IMR-90 (cell line): ENCODE results near the gene PRRX1. TPM values are rescaled to one million over a fixed set of nuclear protein-coding genes. Genes with fewer than 3 reads are reported as not detected.
A peak's percentile ranks its signal among the peaks of the same experiment; 100 is the strongest.

Source experiments
- ATAC-seq: fragments of 200-7000 bp; cut with Tn5 transposase; 2 replicates; pipeline ENCODE4 v1.9.1; 2020; ENCODE audit warnings: low read depth, mild to moderate bottlenecking, moderate library complexity
- BruUV-seq: library from RNA; stranded (reverse); fragments of 400-500 nt; replicated peaks from 2 replicates; lab custom pipeline; 2021; lab: Mats Ljungman, UMichigan
- CTCF ChIA-PET: fragments of 300-600 bp; formaldehyde crosslinking; extraction: SDS; loops from one replicate; lab custom pipeline; 2021; ENCODE audit warnings: antibody characterized with exemption; lab: Yijun Ruan, JAX
- POLR2A ChIA-PET: fragments of 300-600 bp; sonication (Branson Sonifier 250); formaldehyde crosslinking; loops from one replicate; lab custom pipeline; 2022; ENCODE audit warnings: antibody characterized with exemption; ENCODE audit not compliant: unreplicated experiment; lab: Charles Lee
- DNase-seq: peaks from one replicate; pipeline ENCODE4 v3.0.0; 2013
- H2AFZ ChIP-seq: replicated peaks from 2 replicates; pipeline ENCODE3; 2013; ENCODE audit warnings: low read length, mild to moderate bottlenecking; ENCODE audit not compliant: poor library complexity
- H2AK5ac ChIP-seq: 2 replicates; pipeline ENCODE4 v1.6.1; 2013; ENCODE audit warnings: low read depth, low read length, inconsistent platforms
- H2AK9ac ChIP-seq: replicated peaks from 2 replicates; pipeline ENCODE3; 2013; ENCODE audit warnings: mild to moderate bottlenecking, low read depth, low read length, moderate library complexity; ENCODE audit not compliant: poor library complexity
- H2BK120ac ChIP-seq: 2 replicates; pipeline ENCODE4 v1.6.1; 2013; ENCODE audit warnings: low read depth, low read length, inconsistent platforms
- H2BK15ac ChIP-seq: 3 replicates; pipeline ENCODE4 v1.6.1; 2013; ENCODE audit warnings: low read depth, low read length, inconsistent platforms
- H2BK20ac ChIP-seq: 2 replicates; pipeline ENCODE4 v1.6.1; 2013; ENCODE audit warnings: low read depth, mild to moderate bottlenecking, inconsistent platforms, low read length, moderate library complexity
- H2BK5ac ChIP-seq: 2 replicates; pipeline ENCODE4 v1.6.1; 2013; ENCODE audit warnings: mild to moderate bottlenecking, low read depth, low read length, inconsistent platforms; ENCODE audit not compliant: poor library complexity, severe bottlenecking
- H3K14ac ChIP-seq: replicated peaks from 2 replicates; pipeline ENCODE4 v1.6.1; 2013; ENCODE audit warnings: low read depth, low read length, inconsistent platforms
- H3K18ac ChIP-seq: 2 replicates; pipeline ENCODE4 v1.6.1; 2013; ENCODE audit warnings: low read depth, low read length, control low read depth
- H3K23ac ChIP-seq: 2 replicates; pipeline ENCODE4 v1.6.1; 2013; ENCODE audit warnings: low read depth, low read length, inconsistent platforms
- H3K27ac ChIP-seq: 2 replicates; pipeline ENCODE4 v1.5.1; 2013; ENCODE audit warnings: mild to moderate bottlenecking, control low read depth, low read length; ENCODE audit not compliant: insufficient read depth
- H3K27me3 ChIP-seq: 2 replicates; pipeline ENCODE4 v1.6.1; 2013; ENCODE audit warnings: low read length; ENCODE audit not compliant: control insufficient read depth, insufficient read depth
- H3K36me3 ChIP-seq: 2 replicates; pipeline ENCODE4 v1.6.1; 2013; ENCODE audit warnings: low read length, mixed read lengths; ENCODE audit not compliant: control insufficient read depth, insufficient read depth
- H3K4ac ChIP-seq: 2 replicates; pipeline ENCODE4 v1.6.1; 2013; ENCODE audit warnings: low read depth, low read length, inconsistent platforms
- H3K4me1 ChIP-seq: 2 replicates; pipeline ENCODE4 v1.6.1; 2013; ENCODE audit warnings: low read length, mixed read lengths; ENCODE audit not compliant: control insufficient read depth, insufficient read depth
- H3K4me2 ChIP-seq: 2 replicates; pipeline ENCODE4 v1.6.1; 2013; ENCODE audit warnings: low read depth, mild to moderate bottlenecking, control low read depth, low read length, moderate library complexity
- H3K4me3 ChIP-seq: 2 replicates; pipeline ENCODE4 v1.5.1; 2013; ENCODE audit warnings: low read depth, mild to moderate bottlenecking, control low read depth, low read length, moderate library complexity; ENCODE audit not compliant: insufficient read depth
- H3K56ac ChIP-seq: 2 replicates; pipeline ENCODE4 v1.6.1; 2013; ENCODE audit warnings: low read length, inconsistent platforms; ENCODE audit not compliant: insufficient read depth; ENCODE audit errors: extremely low read depth
- H3K79me1 ChIP-seq, 2 experiments: 2 replicates each; pipeline ENCODE4 v1.6.1; 2013; ENCODE audit warnings: low read length in 2 of 2, inconsistent platforms in 1 of 2, low read depth in 1 of 2
- H3K9ac ChIP-seq: 2 replicates; pipeline ENCODE4 v1.6.1; 2013; ENCODE audit warnings: low read depth, low read length, control low read depth
- H3K9me1 ChIP-seq: 2 replicates; pipeline ENCODE4 v1.6.1; 2013; ENCODE audit warnings: low read length, inconsistent platforms; ENCODE audit not compliant: insufficient read depth
- H3K9me3 ChIP-seq: 2 replicates; pipeline ENCODE4 v1.6.1; 2013; ENCODE audit warnings: low read length; ENCODE audit not compliant: control insufficient read depth, insufficient read depth
- H4K20me1 ChIP-seq: 2 replicates; pipeline ENCODE4 v1.6.1; 2013; ENCODE audit warnings: low read length, inconsistent platforms; ENCODE audit not compliant: insufficient read depth
- H4K5ac ChIP-seq: 2 replicates; pipeline ENCODE4 v1.6.1; 2013; ENCODE audit warnings: mild to moderate bottlenecking, low read depth, low read length, control low read depth
- H4K8ac ChIP-seq, 2 experiments: 2 replicates each; pipeline ENCODE4 v1.6.1; 2013; ENCODE audit warnings: low read depth in 2 of 2, low read length in 2 of 2, control low read depth in 1 of 2, inconsistent platforms in 1 of 2
- H4K91ac ChIP-seq: 2 replicates; pipeline ENCODE4 v1.6.1; 2013; ENCODE audit warnings: low read depth, low read length, inconsistent platforms; ENCODE audit not compliant: insufficient read depth
- ELK1 ChIP-seq: fragments of 150-350 bp; IDR thresholded peaks from 2 replicates; pipeline ENCODE4 v1.6.1; 2016; ENCODE audit warnings: low read depth, mild to moderate bottlenecking, low read length, moderate library complexity, borderline replicate concordance
- FOS ChIP-seq: fragments of 150-350 bp; IDR thresholded peaks from 2 replicates; pipeline ENCODE4 v1.6.1; 2016; ENCODE audit warnings: low read depth, low read length
- MAFK ChIP-seq: IDR thresholded peaks from 2 replicates; pipeline ENCODE4 v1.6.1; 2012; ENCODE audit warnings: low read depth, low read length, improper control_type of control experiment
- MAZ ChIP-seq: IDR thresholded peaks from 2 replicates; pipeline ENCODE4 v1.6.1; 2012; ENCODE audit warnings: low read depth, mild to moderate bottlenecking, low read length, improper control_type of control experiment, moderate library complexity, borderline replicate concordance
- NFE2L2 ChIP-seq: fragments of 150-350 bp; IDR thresholded peaks from 2 replicates; pipeline ENCODE4 v1.6.1; 2016; ENCODE audit warnings: low read depth, mild to moderate bottlenecking, low read length
- POLR2A ChIP-seq: IDR thresholded peaks from 2 replicates; pipeline ENCODE4 v1.6.1; 2012; ENCODE audit warnings: mild to moderate bottlenecking, low read depth, low read length
- RAD21 ChIP-seq: IDR thresholded peaks from 2 replicates; pipeline ENCODE4 v1.6.1; 2012; ENCODE audit warnings: low read length, improper control_type of control experiment
- RCOR1 ChIP-seq: IDR thresholded peaks from 2 replicates; pipeline ENCODE4 v1.6.1; 2012; ENCODE audit warnings: mild to moderate bottlenecking, low read length, improper control_type of control experiment; ENCODE audit not compliant: insufficient replicate concordance
- RFX5 ChIP-seq: IDR thresholded peaks from 2 replicates; pipeline ENCODE4 v1.8.0; 2012; ENCODE audit warnings: low read depth, mild to moderate bottlenecking, low read length, moderate library complexity
- SMC3 ChIP-seq: fragments of 150-350 bp; IDR thresholded peaks from 2 replicates; pipeline ENCODE4 v1.6.1; 2016; ENCODE audit warnings: low read depth, mild to moderate bottlenecking, antibody characterized with exemption, low read length, moderate library complexity
- WGBS, 2 experiments: methylation state at CpG; one replicate each; pipeline versions ENCODE4 v1.1.5 to v1.1.7; 2013; ENCODE audit warnings: missing lambda C conversion rate in 2 of 2; ENCODE audit not compliant: insufficient read length in 1 of 2; ENCODE audit errors: extremely low coverage in 2 of 2; 5-methylcytosine and 5-hydroxymethylcytosine counted together
- dilution Hi-C: fragments of 300-500 bp; cut with HindIII; formaldehyde crosslinking; loops from one replicate; pipeline ENCODE4 v1.14.3; 2018; ENCODE audit warnings: low sequenced_read_pairs; ENCODE audit not compliant: unreplicated experiment
- in situ Hi-C: fragments of 300-500 bp; cut with MboI; formaldehyde crosslinking; loops from 3 replicates; pipeline ENCODE4 v1.14.3; 2019; ENCODE audit warnings: low sequenced_read_pairs, inconsistent platforms, mixed read lengths
- intact Hi-C: fragments of 100-400 bp; cut with micrococcal nuclease; formaldehyde crosslinking; loops from 2 replicates; pipeline ENCODE4 v1.10.0; 2022
- polyA plus RNA-seq, 3 experiments: library from polyadenylated mRNA; depleted of rRNA; stranded (reverse); fragments of >200 nt; gene quantifications; 2 replicates each; pipeline ENCODE4 v1.2.3, GENCODE V29; 2012; ENCODE audit warnings: low replicate concordance in 1 of 3
- total RNA-seq: library from RNA; depleted of rRNA; stranded (reverse); fragments of >200 nt; gene quantifications from 2 replicates; pipeline ENCODE4 v1.2.3, GENCODE V29; 2012
- TF ChIP-seq, protein P1 (sequence below): fragments of 150-350 bp; IDR thresholded peaks from 2 replicates; pipeline ENCODE4 v1.6.1; 2017; ENCODE audit warnings: mild to moderate bottlenecking, antibody characterized with exemption, low read length, low read depth

The PRRX1 gene
- total and polyA plus RNA-seq, 2 of the 4 experiments (the other 2 are of a cell fraction): 50.0 to 65.4 TPM

- TF ChIP-seq MAZ: no peak
Measured at GRCh38 chr1:170669586-170670530, 5.9 kb downstream of the PRRX1 start (continued).

- Histone ChIP-seq H3K9ac (0 out of 2 replicates have a peak overlapping the region, but pooled peaks have one; percentile 7), H2BK5ac (peak overlapping the region; percentile 23), H3K14ac (peak overlapping the region; percentile 1; the same call in 1 of the 2 replicates), H3K9me1 (0 out of 2 replicates have a peak, but pooled peaks cover 3% of the 10 kb centered on the region), H3K4ac (peak overlapping the region; percentile 50; the same call in 1 of the 2 replicates), H2BK20ac (no peak overlapping the region), H4K5ac (peak overlapping the region; percentile 54; the same call in 1 of the 2 replicates), H3K36me3 (peaks cover 12% of the 10 kb centered on the region; the same call in 1 of the 2 replicates), H3K18ac (peak overlapping the region; percentile 5; the same call in 1 of the 2 replicates), H3K79me1 (peaks cover 38 to 71% of the 10 kb centered on the region in 2 experiments), H2AFZ (peak overlapping the region; percentile 36), H3K4me1 (peaks cover 9% of the 10 kb centered on the region), H2AK9ac (peak overlapping the region; percentile 19), H3K56ac (peak overlapping the region; percentile 41; the same call in 1 of the 2 replicates), H3K27me3 (no peaks in the 10 kb centered on the region), H4K8ac (peak overlapping the region; percentile 25 to 71; a peak in 2 of 4 replicates), H4K91ac (no peak overlapping the region), H2AK5ac (no peak overlapping the region), H3K23ac (no peak overlapping the region; the same call in 1 of the 2 replicates), H3K9me3 (no peaks in the 10 kb centered on the region; the same call in 1 of the 2 replicates), H2BK15ac (no peak overlapping the region), H3K27ac (no peak overlapping the region), H3K4me2 (peak overlapping the region; percentile 85), H3K4me3 (peak overlapping the region; percentile 39; the same call in 1 of the 2 replicates), H4K20me1 (no peaks in the 10 kb centered on the region), H2BK120ac (peak overlapping the region; percentile 37; the same call in 1 of the 2 replicates)
- ATAC-seq: peak; percentile 45; the same call in 1 of the 2 replicates
- in situ Hi-C loops: loop anchor here (25.0 kb wide), 1 partner anchor 734 kb away; no protein-coding TSS in a partner anchor
- intact Hi-C loops: no loop called here
- dilution Hi-C loops: no loop called here
- POLR2A ChIA-PET: no interaction called here
- DNase-seq: peak; percentile 37
- no TSS peak for BruUV-seq
- 21% methylated on average over 8 of the region's 29 CpGs; no CpG with 5 or more reads in 1 of the 2 experiments for WGBS, 2 experiments
- CTCF ChIA-PET: no interaction called here
- TF ChIP-seq POLR2A: no peak
- TF ChIP-seq NFE2L2: no peak
- TF ChIP-seq RAD21: peak; percentile 76
- TF ChIP-seq FOS: no peak
- TF ChIP-seq RCOR1: no peak
- TF ChIP-seq MAZ: no peak
- TF ChIP-seq, protein P1, sequence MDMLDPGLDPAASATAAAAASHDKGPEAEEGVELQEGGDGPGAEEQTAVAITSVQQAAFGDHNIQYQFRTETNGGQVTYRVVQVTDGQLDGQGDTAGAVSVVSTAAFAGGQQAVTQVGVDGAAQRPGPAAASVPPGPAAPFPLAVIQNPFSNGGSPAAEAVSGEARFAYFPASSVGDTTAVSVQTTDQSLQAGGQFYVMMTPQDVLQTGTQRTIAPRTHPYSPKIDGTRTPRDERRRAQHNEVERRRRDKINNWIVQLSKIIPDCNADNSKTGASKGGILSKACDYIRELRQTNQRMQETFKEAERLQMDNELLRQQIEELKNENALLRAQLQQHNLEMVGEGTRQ: no peak
- TF ChIP-seq SMC3: peak; percentile 68
- TF ChIP-seq ELK1: no peak
- TF ChIP-seq RFX5: no peak
- no peak for TF ChIP-seq MAFK
Measured at GRCh38 chr1:170670802-170671628, 7.1 kb downstream of the PRRX1 start.
